ENCODE results near the gene SPDYA.
"Not testable (repeated sequence)": the region's sequence is repeated elsewhere in the genome, so short reads cannot be mapped to it uniquely, and the experiment has no call there.

The SPDYA gene

GRCh38 chr2:28768952-28769351 lies 41.7 kb upstream of the SPDYA start:
- DNase-seq (ENCODE audit: low read depth) = no peak
- TF ChIP-seq CTCF (IDR thresholded peaks at IDR 0.05; ENCODE audit: control insufficient read depth, extremely low read depth, insufficient read depth) = no peak
- H3K4me3 ChIP-seq (ENCODE audit: low read depth, low read length) = no peak overlapping the region

- H3K4me3 ChIP-seq (ENCODE audit: low read depth, low read length) = no peak overlapping the region
- peak; percentile 71 for DNase-seq (ENCODE audit: low read depth)
- no peak for TF ChIP-seq CTCF (IDR thresholded peaks at IDR 0.05; ENCODE audit: control insufficient read depth, extremely low read depth, insufficient read depth)
Observed at GRCh38 chr2:28772351-28772750, 38.3 kb upstream of the SPDYA start.

DNA sequence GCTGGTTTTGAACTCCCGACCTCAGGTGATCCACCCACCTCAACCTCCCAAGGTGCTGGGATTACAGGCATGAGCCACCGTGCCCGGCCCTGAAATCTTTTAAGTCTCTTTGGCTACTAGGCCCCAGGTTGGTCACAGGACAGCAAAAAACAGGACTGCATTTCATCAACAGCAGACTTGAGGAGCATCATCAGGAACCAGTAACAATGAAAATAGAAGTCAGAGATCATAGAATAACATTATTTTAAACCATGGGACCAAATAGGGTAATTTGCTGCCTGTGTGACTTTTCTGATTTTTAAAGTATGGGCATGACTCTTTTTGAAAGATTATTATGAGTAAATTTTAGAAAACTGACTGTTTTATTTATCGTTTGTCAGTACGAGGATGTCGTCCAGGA lies 34.2 kb upstream of the SPDYA start:
- H3K4me3 ChIP-seq (ENCODE audit: low read depth, low read length) = no peak overlapping the region
- no peak for DNase-seq (ENCODE audit: low read depth)
- no peak for TF ChIP-seq CTCF (IDR thresholded peaks at IDR 0.05; ENCODE audit: control insufficient read depth, extremely low read depth, insufficient read depth)

GRCh38 chr2:28778392-28778791 lies 32.2 kb upstream of the SPDYA start:
- H3K4me3 ChIP-seq (ENCODE audit: low read depth, low read length) = no peak overlapping the region
- no peak for TF ChIP-seq CTCF (IDR thresholded peaks at IDR 0.05; ENCODE audit: control insufficient read depth, extremely low read depth, insufficient read depth)
- no peak for DNase-seq (ENCODE audit: low read depth)

- TF ChIP-seq CTCF (IDR thresholded peaks at IDR 0.05; ENCODE audit: control insufficient read depth, extremely low read depth, insufficient read depth) = no peak
- no peak for DNase-seq (ENCODE audit: low read depth)
- H3K4me3 ChIP-seq (ENCODE audit: low read depth, low read length) = no peak overlapping the region
Observed at GRCh38 chr2:28779001-28779400, 31.6 kb upstream of the SPDYA start.

DNA sequence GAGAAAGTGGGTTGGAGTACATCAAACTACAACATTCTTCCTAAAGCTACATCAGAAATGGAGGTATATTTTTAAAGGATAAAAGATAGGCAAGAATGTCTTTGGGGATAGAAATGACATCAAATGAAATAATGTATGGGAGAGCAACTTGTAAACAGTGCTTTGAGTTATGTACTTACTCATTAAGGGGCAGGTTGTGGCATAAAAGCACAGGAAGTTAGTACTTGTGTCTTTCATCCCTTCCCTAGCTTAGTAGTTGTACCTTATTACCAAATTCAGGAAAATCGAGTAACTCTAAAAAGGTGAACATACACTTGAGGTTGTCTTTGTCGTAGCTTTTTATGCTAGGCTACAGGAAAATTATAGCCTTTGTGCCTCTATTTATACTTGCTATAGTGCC lies 30.1 kb upstream of the SPDYA start:
- TF ChIP-seq CTCF (IDR thresholded peaks at IDR 0.05; ENCODE audit: control insufficient read depth, extremely low read depth, insufficient read depth) = no peak
- no peak for DNase-seq (ENCODE audit: low read depth)
- no peak overlapping the region for H3K4me3 ChIP-seq (ENCODE audit: low read depth, low read length)

DNA sequence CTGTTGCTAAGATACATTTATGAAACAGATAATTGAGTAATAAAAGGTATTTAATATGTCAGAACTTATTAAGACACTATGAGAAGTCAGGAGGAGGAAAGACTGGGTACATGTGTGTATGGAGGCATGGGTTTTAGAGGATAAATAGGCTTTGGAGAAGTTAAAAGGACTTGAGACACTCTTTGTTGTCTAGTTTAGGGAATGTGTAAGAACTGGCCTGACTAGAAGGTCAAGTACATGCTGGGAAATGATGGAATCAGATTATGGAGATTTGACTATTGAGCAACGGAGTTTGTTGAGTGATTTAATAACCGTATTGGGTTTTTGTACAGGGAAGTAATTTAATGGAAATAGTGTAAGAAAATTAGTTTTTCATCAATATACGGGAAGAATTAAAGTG lies 28.2 kb upstream of the SPDYA start:
- no peak for TF ChIP-seq CTCF (IDR thresholded peaks at IDR 0.05; ENCODE audit: control insufficient read depth, extremely low read depth, insufficient read depth)
- DNase-seq (ENCODE audit: low read depth) = no peak
- no peak overlapping the region for H3K4me3 ChIP-seq (ENCODE audit: low read depth, low read length)

GRCh38 chr2:28784570-28784969 lies 26.1 kb upstream of the SPDYA start:
- not testable (repeated sequence) for DNase-seq (ENCODE audit: low read depth)

More at GRCh38 chr2:28784570-28784969, 26.1 kb upstream of the SPDYA start:
- not testable (repeated sequence) for H3K4me3 ChIP-seq (ENCODE audit: low read depth, low read length)
